Mucosa of descending colon (tissue), 3 donors: ENCODE measurements around the gene FBXO45. TPM values are rescaled to one million over a fixed set of nuclear protein-coding genes. Genes with fewer than 3 reads are reported as not detected.
"Not testable (repeated sequence)": the region's sequence is repeated elsewhere in the genome, so short reads cannot be mapped to it uniquely, and the experiment has no call there.

ENCODE experiments used
- ATAC-seq: fragments of 200-7000 bp; cut with Tn5 transposase; one replicate; pipeline ENCODE4 v1.9.1; 2020; ENCODE audit warnings: mild to moderate bottlenecking, moderate library complexity
- DNase-seq, 3 donors: peaks; one replicate each; pipeline ENCODE4 v3.0.0-alpha.2; 2020
- H3K36me3 ChIP-seq: fragments of 200-600 bp; one replicate; pipeline ENCODE4 v1.8.0; 2021; ENCODE audit warnings: low read depth, mild to moderate bottlenecking
- H3K4me1 ChIP-seq: fragments of 200-600 bp; one replicate; pipeline ENCODE4 v1.8.0; 2021; ENCODE audit warnings: low read depth, mild to moderate bottlenecking
- H3K4me3 ChIP-seq: fragments of 200-600 bp; one replicate; pipeline ENCODE4 v1.8.0; 2021; ENCODE audit warnings: mild to moderate bottlenecking
- H3K9me3 ChIP-seq: fragments of 200-600 bp; one replicate; pipeline ENCODE4 v1.8.0; 2021; ENCODE audit warnings: mild to moderate bottlenecking
- intact Hi-C, 2 donors: fragments of 100-400 bp; cut with DNase I in 1 of 2; cut with micrococcal nuclease in 1 of 2; formaldehyde crosslinking; loops; one replicate each; pipeline versions ENCODE4 v1.11.0 to v1.11.1; 2022; cut with DNase I, micrococcal nuclease
- total RNA-seq, 3 donors: library from RNA; stranded (reverse); fragmentation: NEBNext Ultra II Directional in 2 of 3; extraction: Animal tissue kit (Norgen Biotek cat#: 25700) in 2 of 3; gene quantifications; one replicate each; pipeline versions ENCODE4 v1.2.1 to v1.2.4, GENCODE V29; 2021 to 2023
- TF ChIP-seq, protein P1 (sequence below): fragments of 200-600 bp; IDR thresholded peaks from one replicate; pipeline ENCODE4 v1.8.0; 2022; ENCODE audit warnings: antibody characterized with exemption, mild to moderate bottlenecking
- donor health status: DM: no; HTN: no; CAD: no; lungs with moderate emphysema.
- donor health status: DM: no; HTN: no; CAD: no.
- donor health status: DM: no; HTN: yes; CAD: no.

FBXO45 gene
- total RNA-seq, 3 donors from 2014 or later, result 7.5 to 12.7 (median 9.9) TPM

DNA sequence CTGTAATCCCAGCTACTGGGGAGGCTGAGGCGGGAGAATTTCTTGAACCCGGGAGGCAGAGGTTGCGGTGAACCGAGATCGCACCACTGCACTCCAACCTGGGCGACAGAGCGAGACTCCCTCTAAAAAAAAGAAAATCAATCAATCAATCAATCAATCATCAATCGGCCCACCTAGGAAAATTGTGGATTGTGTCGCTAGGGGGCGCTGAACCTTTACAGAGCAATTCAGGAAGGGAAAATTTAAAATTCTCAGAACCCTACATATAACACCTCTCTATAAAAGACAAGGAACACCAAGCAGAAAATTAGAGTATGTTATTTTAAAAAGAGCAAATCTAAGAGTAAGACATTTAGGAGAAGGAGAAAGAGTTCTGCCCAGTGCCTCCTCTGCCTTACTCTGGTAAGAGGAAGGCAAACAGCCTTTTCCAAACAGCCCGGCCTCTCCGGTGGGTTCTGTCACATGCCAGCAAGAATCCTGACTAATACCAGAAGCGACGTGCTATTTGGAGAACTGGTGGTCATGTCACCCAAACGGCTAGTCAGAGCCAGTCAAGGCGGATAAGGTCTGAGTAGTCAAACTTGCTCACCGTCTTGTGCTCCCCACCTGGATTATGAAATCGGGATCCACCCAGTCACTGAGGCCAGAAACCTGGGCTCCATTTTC, 31.0 kb upstream of the FBXO45 start:
- ATAC-seq (no peak), DNase-seq (peak in 2 of 3 donors; percentile 37 to 78)
- Histone ChIP-seq H3K36me3 (no peaks in the 10 kb centered on the region), H3K4me3 (no peak overlapping the region), H3K9me3 (no peaks in the 10 kb centered on the region), H3K4me1 (no peaks in the 10 kb centered on the region)
- TF ChIP-seq, protein P1, sequence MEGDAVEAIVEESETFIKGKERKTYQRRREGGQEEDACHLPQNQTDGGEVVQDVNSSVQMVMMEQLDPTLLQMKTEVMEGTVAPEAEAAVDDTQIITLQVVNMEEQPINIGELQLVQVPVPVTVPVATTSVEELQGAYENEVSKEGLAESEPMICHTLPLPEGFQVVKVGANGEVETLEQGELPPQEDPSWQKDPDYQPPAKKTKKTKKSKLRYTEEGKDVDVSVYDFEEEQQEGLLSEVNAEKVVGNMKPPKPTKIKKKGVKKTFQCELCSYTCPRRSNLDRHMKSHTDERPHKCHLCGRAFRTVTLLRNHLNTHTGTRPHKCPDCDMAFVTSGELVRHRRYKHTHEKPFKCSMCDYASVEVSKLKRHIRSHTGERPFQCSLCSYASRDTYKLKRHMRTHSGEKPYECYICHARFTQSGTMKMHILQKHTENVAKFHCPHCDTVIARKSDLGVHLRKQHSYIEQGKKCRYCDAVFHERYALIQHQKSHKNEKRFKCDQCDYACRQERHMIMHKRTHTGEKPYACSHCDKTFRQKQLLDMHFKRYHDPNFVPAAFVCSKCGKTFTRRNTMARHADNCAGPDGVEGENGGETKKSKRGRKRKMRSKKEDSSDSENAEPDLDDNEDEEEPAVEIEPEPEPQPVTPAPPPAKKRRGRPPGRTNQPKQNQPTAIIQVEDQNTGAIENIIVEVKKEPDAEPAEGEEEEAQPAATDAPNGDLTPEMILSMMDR, result peak; percentile 38
- intact Hi-C loops, result no loop called here

DNA sequence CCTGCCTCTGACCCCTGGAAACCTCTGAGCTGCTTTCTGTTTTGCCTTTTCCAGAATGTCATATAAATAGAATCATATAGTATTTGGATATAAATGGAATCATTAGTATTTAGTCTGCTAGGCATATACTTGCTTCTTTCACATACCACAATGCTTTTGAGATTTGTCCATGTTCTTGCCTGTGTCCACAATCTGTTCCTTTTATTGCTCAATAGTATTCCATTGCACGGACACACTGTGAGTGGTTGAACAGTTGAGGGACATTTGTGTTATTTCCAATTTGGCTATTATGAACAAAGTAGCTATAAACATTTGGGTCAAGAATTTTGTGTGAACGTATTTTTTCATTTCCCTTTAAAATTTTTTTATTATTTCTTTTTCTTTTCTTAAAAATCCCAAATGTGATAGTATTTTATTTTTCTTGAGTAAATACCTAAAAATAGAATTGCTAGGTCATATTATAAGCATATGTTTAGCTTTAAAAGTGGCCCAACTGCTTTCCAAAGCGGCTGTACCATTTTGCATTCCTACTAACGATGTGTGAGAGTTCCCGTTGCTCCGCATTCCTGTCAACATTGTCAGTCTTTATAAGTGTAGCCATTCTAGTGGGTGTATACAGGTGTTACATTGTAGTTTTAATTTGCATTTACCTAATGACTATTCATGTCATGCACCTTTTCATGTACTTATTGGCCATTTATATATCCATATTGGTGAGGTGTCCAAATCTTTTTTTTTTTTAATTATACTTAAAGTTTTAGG, 26.6 kb upstream of the FBXO45 start:
- Histone ChIP-seq H3K4me1 (no peaks in the 10 kb centered on the region), H3K9me3 (no peaks in the 10 kb centered on the region), H3K36me3 (no peaks in the 10 kb centered on the region), H3K4me3 (no peak overlapping the region)
- TF ChIP-seq, protein P1, result no peak
- no peak for DNase-seq
- no peak for ATAC-seq
- intact Hi-C loops, result no loop called here

DNA sequence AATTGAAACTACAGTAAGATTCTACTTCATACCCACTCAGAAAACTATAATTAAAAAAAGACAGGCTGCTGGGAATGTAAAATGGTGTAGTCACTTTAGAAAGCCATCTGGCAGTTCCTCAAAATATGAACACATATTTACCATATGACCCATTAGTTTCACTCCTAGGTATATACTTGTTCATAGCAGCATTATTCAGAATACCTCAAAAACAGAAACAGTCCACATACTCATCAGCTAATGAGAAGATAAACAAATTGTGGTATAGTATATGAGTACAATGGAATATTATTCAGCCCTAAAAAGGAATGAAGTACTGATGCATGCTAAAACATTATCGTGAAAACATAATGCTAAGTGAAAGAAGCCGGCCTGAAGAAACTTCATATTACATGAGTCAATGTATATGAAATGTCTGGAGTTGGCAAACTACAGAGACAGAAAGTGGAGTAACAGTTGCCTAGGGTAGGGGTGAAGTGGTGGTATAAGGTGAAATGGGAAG, 23.9 kb upstream of the FBXO45 start:
- TF ChIP-seq, protein P1, result no peak
- ATAC-seq, result no peak
- Histone ChIP-seq H3K9me3 (peaks cover 9% of the 10 kb centered on the region), H3K4me1 (no peaks in the 10 kb centered on the region), H3K4me3 (no peak overlapping the region), H3K36me3 (no peaks in the 10 kb centered on the region)
- no peak for DNase-seq
- intact Hi-C loops, result no loop called here

DNA sequence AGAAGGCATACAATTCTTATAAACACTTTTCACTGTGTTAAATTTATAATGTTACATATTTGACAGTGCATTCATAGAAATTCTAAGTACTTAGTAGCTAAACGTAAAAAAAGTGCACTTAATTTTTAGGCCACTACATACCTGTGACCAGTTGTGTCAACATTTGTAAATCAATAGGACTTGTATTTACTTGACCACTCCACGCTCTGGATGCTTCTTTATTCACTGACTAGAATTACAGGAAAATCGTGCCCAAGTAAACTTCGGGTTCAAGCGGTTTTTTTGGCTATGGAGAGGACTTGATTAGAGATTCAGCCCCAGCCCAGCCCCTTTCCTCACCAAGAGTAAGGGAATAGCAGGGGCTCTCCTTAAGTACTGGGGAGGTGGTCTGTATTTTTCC, 21.9 kb upstream of the FBXO45 start:
- no peaks in the 10 kb centered on the region for H3K36me3 ChIP-seq
- ATAC-seq (no peak), DNase-seq (no peak)
- H3K4me3 ChIP-seq, result no peak overlapping the region
- intact Hi-C loops, result no loop called here
- no peaks in the 10 kb centered on the region for H3K4me1 ChIP-seq
- peaks cover 16% of the 10 kb centered on the region for H3K9me3 ChIP-seq
- TF ChIP-seq, protein P1, result no peak

DNA sequence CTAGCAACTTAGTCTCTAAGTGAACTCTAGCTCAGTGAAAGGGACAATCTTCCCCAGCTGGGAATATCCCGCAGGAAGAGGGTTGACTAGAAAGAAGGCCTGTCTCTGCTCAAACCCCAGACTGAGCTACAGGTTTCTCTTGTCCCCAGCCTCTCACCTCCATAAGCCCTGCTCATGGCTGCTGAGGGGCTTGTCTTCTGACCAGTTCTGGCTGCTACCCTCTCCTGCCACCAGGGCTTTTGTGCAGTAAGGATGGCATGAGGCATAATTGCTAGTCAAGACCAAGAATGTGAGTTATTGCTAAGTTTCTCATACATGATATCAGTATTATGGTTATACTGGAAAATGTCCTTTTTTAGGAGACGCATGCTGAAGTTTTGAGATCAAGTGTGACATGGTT, 21.4 kb upstream of the FBXO45 start:
- Histone ChIP-seq H3K9me3 (peaks cover 16% of the 10 kb centered on the region), H3K36me3 (no peaks in the 10 kb centered on the region), H3K4me3 (no peak overlapping the region), H3K4me1 (no peaks in the 10 kb centered on the region)
- intact Hi-C loops, result no loop called here
- TF ChIP-seq, protein P1, result no peak
- ATAC-seq (no peak), DNase-seq (no peak)

DNA sequence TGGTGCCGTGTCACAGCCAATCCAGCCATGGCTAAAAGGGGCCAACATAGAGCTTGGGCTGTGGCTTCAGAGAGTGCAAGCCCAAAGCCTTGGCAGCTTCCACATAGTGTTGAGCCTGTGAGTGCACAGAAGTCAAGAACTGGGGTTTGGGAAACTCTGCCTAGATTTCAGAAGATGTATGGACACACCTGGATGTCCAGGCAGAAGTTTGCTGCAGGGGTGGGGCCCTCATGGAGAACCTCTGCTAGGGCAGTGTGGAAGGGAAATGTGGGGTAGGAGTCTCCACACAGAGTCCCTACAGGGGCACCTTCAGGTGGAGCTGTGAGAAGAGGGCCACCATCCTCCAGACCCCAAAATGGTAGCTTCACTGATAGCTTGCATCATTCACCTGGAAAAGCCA, 19.1 kb upstream of the FBXO45 start:
- ATAC-seq, H3K4me1 ChIP-seq, intact Hi-C loops: not testable (repeated sequence)

DNA sequence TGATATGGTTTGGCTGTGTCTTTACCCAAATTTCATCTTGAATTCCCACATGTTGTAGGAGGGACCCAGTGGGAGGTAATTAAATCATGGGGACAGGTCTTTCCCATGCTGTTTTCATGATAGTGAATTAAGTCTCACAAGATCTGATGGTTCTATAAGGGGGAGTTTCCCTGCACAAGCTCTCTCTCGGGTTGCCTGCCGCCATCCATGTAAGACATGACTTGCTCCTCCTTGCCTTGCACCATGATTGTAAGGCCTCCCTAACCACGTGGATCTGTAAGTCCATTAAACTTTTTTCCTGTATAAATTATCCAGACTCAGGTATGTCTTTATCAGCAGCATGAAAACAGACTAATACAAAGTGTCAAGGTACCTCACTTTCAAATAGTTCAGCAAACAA, 18.3 kb upstream of the FBXO45 start:
- ATAC-seq, DNase-seq, intact Hi-C loops: not testable (repeated sequence)

More for the DNA sequence above, 19.1 kb upstream of the FBXO45 start:
- not testable (repeated sequence) for H3K4me3 ChIP-seq, H3K36me3 ChIP-seq, DNase-seq
- peaks cover 16% of the 10 kb centered on the region for H3K9me3 ChIP-seq

More for the DNA sequence above, 18.3 kb upstream of the FBXO45 start:
- not testable (repeated sequence) for H3K36me3 ChIP-seq, H3K4me3 ChIP-seq, H3K4me1 ChIP-seq
- peaks cover 16% of the 10 kb centered on the region for H3K9me3 ChIP-seq
